Measurements from ENCODE around the gene TTLL5.

TTLL5 gene

GRCh38 chr14:75660630-75661498 lies at the start of gene TTLL5, which contains the start of gene ERG28:
Gene TTLL5, plus strand, starts transcription at chr14:75661246. Its CDS starts 1,904 bp downstream, at chr14:75663150.
Gene ERG28, minus strand, starts transcription at chr14:75660876. Its CDS starts 3,374 bp downstream, at chr14:75657502.
- DNase-seq (ENCODE audit: low spot score): peak; percentile 98

DNA sequence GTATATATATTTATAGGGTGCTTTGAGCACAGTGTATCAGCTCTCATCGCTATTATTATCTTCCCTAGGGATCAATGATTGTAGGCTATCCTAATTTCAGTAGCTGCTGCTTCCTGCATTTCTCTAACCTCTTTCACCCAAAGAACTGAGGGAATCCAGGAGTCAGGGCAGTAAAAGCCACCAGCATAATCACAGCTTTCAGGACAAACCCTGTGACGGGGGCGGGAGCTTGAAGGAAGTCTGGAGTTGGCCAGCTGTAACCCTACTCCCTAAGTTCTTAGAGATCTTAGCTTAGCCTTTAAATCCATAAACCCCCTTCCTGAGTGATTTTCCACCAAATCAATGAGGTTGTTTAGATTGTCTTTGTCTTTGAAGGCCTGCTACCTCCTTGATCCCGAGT lies 48.9 kb upstream of the TTLL5 start:
- DNase-seq (ENCODE audit: low spot score): no peak

DNA sequence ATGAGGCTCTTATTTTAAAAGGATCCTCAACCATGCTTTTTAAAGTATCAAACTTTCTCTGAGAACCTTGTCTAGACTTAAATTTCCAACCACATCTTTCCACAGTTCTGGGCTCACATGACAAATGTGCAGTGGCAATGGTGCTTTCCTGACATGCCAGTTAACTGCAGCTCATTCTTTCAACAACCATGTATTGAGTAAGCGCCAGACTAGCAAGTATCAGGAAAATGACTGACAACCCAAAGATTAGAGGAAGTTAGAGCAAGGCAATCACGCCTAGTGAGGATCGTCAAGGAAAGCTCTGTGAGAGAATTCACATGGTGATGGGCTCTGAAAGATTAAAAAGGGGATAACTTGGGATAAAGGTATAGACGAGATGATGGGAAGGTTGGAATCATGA lies 46.9 kb upstream of the TTLL5 start:
- DNase-seq (ENCODE audit: low spot score): no peak

GRCh38 chr14:75615200-75615599 lies 45.8 kb upstream of the TTLL5 start:
- DNase-seq (ENCODE audit: low spot score): no peak

- no peak for DNase-seq (ENCODE audit: low spot score)
Measured at GRCh38 chr14:75619548-75619947, 41.5 kb upstream of the TTLL5 start.

- DNase-seq (ENCODE audit: low spot score): no peak
Measured at GRCh38 chr14:75625034-75625433, 36.0 kb upstream of the TTLL5 start.

DNA sequence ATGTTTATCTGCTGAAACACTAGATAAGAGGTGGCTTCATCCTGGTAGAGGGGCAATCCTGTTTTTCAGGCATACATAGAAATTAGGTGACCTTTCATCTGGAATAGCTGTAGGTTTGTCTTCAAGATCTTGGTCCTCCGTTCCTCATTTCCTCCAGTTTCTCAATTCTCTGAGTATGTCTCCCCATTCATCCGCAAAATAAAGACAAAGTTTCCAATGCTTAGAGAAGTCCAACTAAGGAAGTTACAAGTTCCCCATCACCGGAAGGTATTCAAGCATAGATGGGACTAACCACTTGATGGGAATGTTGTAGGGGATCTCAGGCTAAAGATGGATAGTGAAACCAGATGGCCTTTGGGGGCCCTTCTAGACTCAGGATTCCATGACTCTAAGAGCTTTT lies 34.6 kb upstream of the TTLL5 start:
- no peak for DNase-seq (ENCODE audit: low spot score)

GRCh38 chr14:75626863-75627262 lies 34.2 kb upstream of the TTLL5 start:
- DNase-seq (ENCODE audit: low spot score): no peak

DNA sequence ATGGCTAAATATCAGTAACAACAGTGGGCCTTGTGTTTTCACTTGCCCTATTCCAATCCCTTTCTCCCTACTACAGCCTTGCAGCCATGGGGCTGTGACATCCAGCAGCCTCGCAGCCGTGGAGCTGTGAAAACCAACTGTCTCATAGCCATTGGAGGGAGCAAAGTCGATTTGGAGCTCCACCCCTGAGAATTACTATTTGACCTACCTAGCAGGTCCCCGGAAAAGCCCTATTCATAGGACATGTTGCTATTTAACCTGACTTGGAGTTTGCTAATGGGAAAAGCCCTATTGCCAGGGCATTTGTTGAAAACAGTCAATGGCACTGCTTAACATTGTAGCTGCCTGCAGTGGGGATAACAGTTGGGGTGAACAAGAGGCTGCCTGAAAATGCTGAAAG lies 33.6 kb upstream of the TTLL5 start:
- no peak for DNase-seq (ENCODE audit: low spot score)

- DNase-seq (ENCODE audit: low spot score): no peak
Measured at GRCh38 chr14:75628816-75629215, 32.2 kb upstream of the TTLL5 start.

GRCh38 chr14:75630695-75631452 lies 30.2 kb upstream of the TTLL5 start:
- no peak for DNase-seq (ENCODE audit: low spot score)

GRCh38 chr14:75631453-75631831 lies 29.6 kb upstream of the TTLL5 start:
- DNase-seq (ENCODE audit: low spot score): no peak

GRCh38 chr14:75634848-75635247 lies 26.2 kb upstream of the TTLL5 start:
- DNase-seq (ENCODE audit: low spot score): no peak

- DNase-seq (ENCODE audit: low spot score): peak; percentile 80
Measured at GRCh38 chr14:75636100-75636692, 24.9 kb upstream of the TTLL5 start.

DNA sequence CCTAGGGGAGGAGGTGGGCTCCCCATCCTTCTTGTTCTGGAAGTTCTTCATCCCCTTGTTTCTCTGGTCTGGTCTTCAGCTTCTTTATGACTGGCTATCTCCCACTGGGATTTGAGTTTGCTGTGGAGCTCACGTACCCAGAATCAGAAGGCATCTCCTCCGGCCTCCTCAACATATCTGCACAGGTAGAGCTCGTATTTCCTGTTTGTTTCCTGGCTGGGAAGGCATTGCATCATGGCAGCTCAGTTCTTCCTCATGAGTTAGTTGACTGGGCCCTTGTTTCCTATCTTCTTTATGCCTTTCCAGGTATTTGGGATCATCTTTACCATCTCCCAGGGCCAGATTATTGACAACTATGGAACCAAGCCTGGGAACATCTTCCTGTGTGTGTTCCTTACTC lies 20.2 kb upstream of the TTLL5 start:
- no peak for DNase-seq (ENCODE audit: low spot score)

GRCh38 chr14:75643985-75644384 lies 17.1 kb upstream of the TTLL5 start:
- DNase-seq (ENCODE audit: low spot score): no peak

GRCh38 chr14:75645056-75645455 lies 16.0 kb upstream of the TTLL5 start:
- DNase-seq (ENCODE audit: low spot score): no peak

DNA sequence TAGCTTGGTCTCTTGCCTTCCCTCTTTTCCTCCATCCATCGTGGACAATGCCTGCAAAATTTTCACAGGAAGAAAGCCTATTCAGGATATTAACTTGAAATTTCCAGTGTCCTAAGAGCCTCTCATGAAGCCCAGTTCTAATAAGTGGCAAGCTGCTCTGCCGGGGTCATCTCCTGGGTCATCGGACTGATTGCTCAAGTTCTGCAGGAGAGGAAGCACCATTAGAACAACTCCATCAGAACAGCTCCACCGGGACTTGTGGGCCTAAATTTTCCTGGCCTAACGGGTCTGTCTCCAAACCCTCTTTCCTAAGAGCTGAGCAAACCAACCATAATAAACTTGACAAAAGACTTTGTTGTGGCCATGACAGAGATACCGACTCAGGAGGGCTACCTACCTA lies 14.3 kb upstream of the TTLL5 start:
- no peak for DNase-seq (ENCODE audit: low spot score)

DNA sequence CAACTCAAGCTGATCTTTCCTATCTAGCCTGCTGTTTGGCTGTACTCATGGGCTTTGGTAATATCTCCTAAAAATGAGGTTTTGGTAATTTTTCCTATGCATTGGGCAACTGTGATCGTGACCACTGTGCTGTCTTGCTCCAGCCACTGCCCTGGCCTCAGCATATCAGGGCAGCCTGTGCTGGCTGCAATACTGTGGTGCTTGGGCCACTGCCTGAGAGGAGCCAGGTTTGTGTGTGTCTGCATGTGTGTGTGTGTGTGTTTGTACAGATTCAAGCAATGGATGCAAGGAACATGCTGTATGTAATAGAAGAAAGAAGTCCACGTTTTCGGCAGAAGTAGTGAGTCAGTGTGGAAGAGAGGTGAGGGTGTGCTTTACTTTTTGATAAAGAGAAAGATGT lies 13.4 kb upstream of the TTLL5 start:
- DNase-seq (ENCODE audit: low spot score): no peak

DNA sequence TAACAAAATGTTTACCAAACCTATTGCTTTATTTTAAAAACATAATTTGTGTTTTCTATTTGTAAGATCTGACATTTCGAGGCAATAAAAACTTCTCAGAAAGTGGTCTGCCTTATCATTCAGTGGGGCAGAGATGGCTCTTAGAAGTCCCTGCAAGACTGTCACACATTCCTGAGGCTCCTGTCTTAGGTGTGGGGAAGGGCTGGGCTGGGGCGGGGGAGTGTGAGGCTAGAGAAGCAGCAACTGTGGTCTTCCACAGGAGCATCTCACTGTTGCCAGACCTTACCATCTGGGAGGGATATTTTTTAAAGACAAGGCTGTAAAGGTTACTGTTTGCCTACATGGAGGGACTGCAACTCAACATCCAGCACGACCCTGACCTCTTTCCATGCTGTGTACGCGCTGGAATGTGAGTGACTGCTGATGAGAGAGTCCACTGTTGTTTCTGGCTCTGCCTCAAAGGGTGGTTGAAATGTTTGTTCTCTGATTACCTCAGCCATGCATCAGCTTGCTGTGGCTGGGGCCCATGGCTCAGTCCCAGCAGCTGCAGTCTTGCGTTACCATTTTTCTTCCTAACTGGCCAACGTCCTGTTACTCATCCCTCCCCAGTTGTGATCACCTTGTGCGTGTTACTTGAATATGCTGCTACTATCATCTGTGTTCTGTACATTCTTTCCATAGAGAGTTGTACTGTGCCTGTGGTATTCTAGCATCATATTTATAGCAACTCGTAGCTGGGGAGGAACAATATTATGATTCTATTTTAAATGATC lies 12.8 kb upstream of the TTLL5 start:
- DNase-seq (ENCODE audit: low spot score): peak; percentile 77

- DNase-seq (ENCODE audit: low spot score): no peak
Measured at GRCh38 chr14:75649337-75649736, 11.7 kb upstream of the TTLL5 start.

DNA sequence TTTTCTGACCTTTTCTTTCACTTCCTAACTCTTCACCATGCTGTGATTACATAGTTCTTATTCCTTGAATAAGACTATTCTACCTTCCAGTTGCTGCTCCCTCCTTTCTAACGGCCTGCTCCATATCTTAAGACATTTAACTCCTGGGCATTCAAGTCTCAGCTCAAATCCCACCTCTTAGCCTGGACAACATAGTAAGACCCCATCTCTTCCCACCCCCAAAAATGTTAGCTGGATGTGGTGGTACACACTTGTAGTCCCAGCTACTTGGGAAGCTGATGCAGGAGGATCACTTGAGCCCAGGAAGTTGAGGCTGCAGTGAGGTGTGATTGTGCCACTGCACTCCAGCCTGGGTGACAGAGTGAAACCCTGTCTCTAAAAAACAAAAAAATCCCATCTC lies 11.3 kb upstream of the TTLL5 start:
- DNase-seq (ENCODE audit: low spot score): no peak

All from AG20443 (cell line).